IPS-18a (cell line): ENCODE data around the gene IRS2.

ENCODE experiments used
- H3K27ac ChIP-seq: one replicate; pipeline ENCODE4 v1.5.1; 2013; ENCODE audit warnings: low read length
- H3K27me3 ChIP-seq: one replicate; pipeline ENCODE4 v1.6.1; 2013; ENCODE audit warnings: mild to moderate bottlenecking, low read length; ENCODE audit not compliant: control insufficient read depth, insufficient read depth
- H3K36me3 ChIP-seq: one replicate; pipeline ENCODE4 v1.6.1; 2013; ENCODE audit warnings: low read depth, low read length; ENCODE audit not compliant: control insufficient read depth
- H3K4me1 ChIP-seq: one replicate; pipeline ENCODE4 v1.6.1; 2013; ENCODE audit warnings: low read depth, low read length; ENCODE audit not compliant: control insufficient read depth
- H3K4me3 ChIP-seq: one replicate; pipeline ENCODE4 v1.5.1; 2013; ENCODE audit warnings: low read length
- H3K9ac ChIP-seq: one replicate; pipeline ENCODE4 v1.6.1; 2013; ENCODE audit warnings: mild to moderate bottlenecking, low read length, moderate library complexity
- H3K9me3 ChIP-seq: one replicate; pipeline ENCODE4 v1.6.1; 2013; ENCODE audit warnings: low read depth, low read length; ENCODE audit not compliant: control insufficient read depth

IRS2 gene

DNA sequence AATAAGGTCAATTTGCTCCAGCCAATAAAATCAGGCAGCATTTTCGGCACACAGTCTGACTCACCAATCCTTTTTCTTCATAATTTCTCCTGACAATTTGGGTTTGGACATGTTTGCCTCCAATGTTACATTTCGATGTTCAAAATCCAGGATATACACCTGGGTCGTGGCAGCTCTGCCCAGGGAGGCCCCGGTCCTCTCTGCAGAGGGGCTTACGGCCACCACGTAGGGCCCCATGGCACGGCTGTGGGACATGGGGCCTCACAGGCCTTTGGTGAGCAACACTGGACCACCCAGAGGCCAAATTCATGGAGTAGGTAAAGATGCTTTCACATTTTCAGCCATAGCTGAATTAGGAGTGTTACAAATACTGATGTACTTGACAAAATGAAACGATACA, 25.4 kb downstream of the IRS2 start:
- no peaks in the 10 kb centered on the region for H3K9me3 ChIP-seq
- H3K4me1 ChIP-seq = peaks cover 3% of the 10 kb centered on the region
- no peaks in the 10 kb centered on the region for H3K27me3 ChIP-seq
- no peak overlapping the region for H3K27ac ChIP-seq
- H3K36me3 ChIP-seq = no peaks in the 10 kb centered on the region
- H3K9ac ChIP-seq = no peak overlapping the region
- no peak overlapping the region for H3K4me3 ChIP-seq

GRCh38 chr13:109760402-109760801, 26.0 kb downstream of the IRS2 start:
- no peaks in the 10 kb centered on the region for H3K36me3 ChIP-seq
- no peaks in the 10 kb centered on the region for H3K9me3 ChIP-seq
- H3K4me1 ChIP-seq = peaks cover 3% of the 10 kb centered on the region
- no peak overlapping the region for H3K27ac ChIP-seq
- no peak overlapping the region for H3K9ac ChIP-seq
- H3K4me3 ChIP-seq = no peak overlapping the region
- no peaks in the 10 kb centered on the region for H3K27me3 ChIP-seq

DNA sequence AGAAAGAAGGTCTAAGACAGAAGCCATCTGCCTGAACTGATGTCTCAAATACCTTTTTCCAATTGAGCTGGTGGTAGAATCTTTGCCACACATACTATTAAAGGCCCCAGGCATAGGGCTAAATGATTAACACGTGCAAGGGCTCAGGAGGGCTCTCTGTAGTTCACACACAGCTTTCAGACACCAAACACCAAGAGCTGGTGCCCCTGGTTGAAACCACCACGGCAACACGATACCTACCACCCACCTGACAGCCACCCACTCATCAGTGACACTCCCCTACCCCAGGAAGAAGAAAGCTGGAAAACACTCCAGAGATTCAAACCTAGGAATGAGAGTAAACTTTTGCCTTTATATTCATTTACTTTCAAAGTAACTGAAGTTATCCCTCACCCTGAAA, 26.8 kb downstream of the IRS2 start:
- Histone ChIP-seq H3K9me3 (no peaks in the 10 kb centered on the region), H3K27me3 (no peaks in the 10 kb centered on the region), H3K4me3 (no peak overlapping the region), H3K27ac (no peak overlapping the region), H3K9ac (no peak overlapping the region), H3K36me3 (no peaks in the 10 kb centered on the region), H3K4me1 (peaks cover 2% of the 10 kb centered on the region)

DNA sequence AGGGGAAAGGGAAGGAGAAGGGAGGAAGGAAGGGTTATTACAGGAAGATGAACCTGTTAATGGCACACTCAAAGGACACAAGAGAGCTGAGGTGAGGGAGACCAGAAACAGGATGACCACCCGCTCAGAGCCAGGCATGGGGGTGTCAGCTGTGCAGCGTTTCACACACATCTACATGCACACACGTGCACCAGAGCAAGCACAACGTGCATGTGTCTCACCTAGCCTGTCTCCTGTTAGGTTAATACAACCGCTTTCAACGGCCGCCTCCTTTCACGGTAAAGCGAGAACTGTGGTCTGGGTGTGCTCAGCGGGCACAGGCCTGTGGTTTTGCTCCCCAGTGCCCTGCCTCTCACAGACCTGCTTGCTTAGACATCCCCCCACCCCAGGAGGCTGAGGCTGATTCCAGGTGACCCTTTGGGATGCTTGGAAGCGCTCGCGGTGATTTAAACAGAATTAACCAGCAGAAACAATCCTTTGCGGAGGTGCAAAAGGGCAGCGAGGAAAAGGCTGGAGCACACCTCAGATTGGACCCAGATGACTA, 27.4 kb downstream of the IRS2 start:
- Histone ChIP-seq H3K27me3 (no peaks in the 10 kb centered on the region), H3K4me1 (no peaks in the 10 kb centered on the region), H3K27ac (no peak overlapping the region), H3K9ac (no peak overlapping the region), H3K4me3 (no peak overlapping the region), H3K36me3 (no peaks in the 10 kb centered on the region), H3K9me3 (no peaks in the 10 kb centered on the region)

- no peaks in the 10 kb centered on the region for H3K36me3 ChIP-seq
These were observed 29.6 kb downstream of the IRS2 start for GRCh38 chr13:109756778-109757177.

GRCh38 chr13:109755997-109756396, 30.4 kb downstream of the IRS2 start:
- Histone ChIP-seq H3K4me3 (no peak overlapping the region), H3K36me3 (no peaks in the 10 kb centered on the region), H3K27me3 (no peaks in the 10 kb centered on the region), H3K27ac (no peak overlapping the region), H3K9ac (no peak overlapping the region), H3K4me1 (no peaks in the 10 kb centered on the region), H3K9me3 (no peaks in the 10 kb centered on the region)

More at GRCh38 chr13:109756778-109757177, 29.6 kb downstream of the IRS2 start:
- Histone ChIP-seq H3K9me3 (no peaks in the 10 kb centered on the region), H3K27me3 (no peaks in the 10 kb centered on the region), H3K9ac (no peak overlapping the region), H3K27ac (no peak overlapping the region), H3K4me1 (no peaks in the 10 kb centered on the region), H3K4me3 (no peak overlapping the region)

GRCh38 chr13:109755551-109755950, 30.8 kb downstream of the IRS2 start:
- H3K27me3 ChIP-seq = no peaks in the 10 kb centered on the region
- no peak overlapping the region for H3K27ac ChIP-seq
- no peaks in the 10 kb centered on the region for H3K4me1 ChIP-seq
- H3K36me3 ChIP-seq = no peaks in the 10 kb centered on the region
- no peaks in the 10 kb centered on the region for H3K9me3 ChIP-seq
- H3K9ac ChIP-seq = no peak overlapping the region
- H3K4me3 ChIP-seq = no peak overlapping the region

- Histone ChIP-seq H3K9me3 (no peaks in the 10 kb centered on the region), H3K9ac (no peak overlapping the region), H3K36me3 (no peaks in the 10 kb centered on the region), H3K4me3 (no peak overlapping the region), H3K27me3 (no peaks in the 10 kb centered on the region), H3K27ac (no peak overlapping the region), H3K4me1 (no peaks in the 10 kb centered on the region)
These were observed 34.9 kb downstream of the IRS2 start for GRCh38 chr13:109751477-109751876.

DNA sequence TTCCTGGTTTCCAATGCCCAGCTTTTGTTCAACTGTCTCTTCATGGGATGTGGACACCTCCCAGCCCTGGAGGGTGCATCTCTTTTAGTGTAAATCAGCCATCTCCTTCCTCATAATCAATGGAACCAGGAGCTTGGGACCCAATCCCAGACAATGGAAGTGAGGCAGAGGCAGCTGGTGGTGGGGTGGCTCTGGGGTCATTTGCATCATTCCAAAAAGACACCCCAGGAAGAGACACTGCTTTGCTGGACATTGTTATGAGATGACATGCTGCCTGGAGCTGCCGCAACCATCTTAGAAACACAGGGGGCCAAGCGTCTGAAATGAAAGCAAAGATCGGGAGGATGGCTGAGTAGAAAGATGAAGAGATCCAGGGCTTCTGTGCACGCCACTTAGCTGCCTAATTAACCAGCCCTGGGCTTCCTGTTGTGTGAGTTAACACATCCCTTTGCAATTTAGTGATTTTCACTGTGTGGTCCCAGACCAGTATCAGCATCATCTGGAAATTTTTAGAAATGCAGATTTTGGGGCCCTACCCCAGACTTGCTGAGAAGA, 36.1 kb downstream of the IRS2 start:
- Histone ChIP-seq H3K9me3 (no peaks in the 10 kb centered on the region), H3K27me3 (no peaks in the 10 kb centered on the region), H3K9ac (no peak overlapping the region)

GRCh38 chr13:109749365-109749764, 37.0 kb downstream of the IRS2 start:
- Histone ChIP-seq H3K27me3 (no peaks in the 10 kb centered on the region), H3K9ac (no peak overlapping the region), H3K4me1 (no peaks in the 10 kb centered on the region), H3K36me3 (no peaks in the 10 kb centered on the region), H3K4me3 (no peak overlapping the region), H3K27ac (no peak overlapping the region), H3K9me3 (no peaks in the 10 kb centered on the region)

More for the DNA sequence above, 36.1 kb downstream of the IRS2 start:
- H3K27ac ChIP-seq = no peak overlapping the region
- H3K4me3 ChIP-seq = no peak overlapping the region
- H3K36me3 ChIP-seq = no peaks in the 10 kb centered on the region
- H3K4me1 ChIP-seq = no peaks in the 10 kb centered on the region

GRCh38 chr13:109748677-109749076, 37.7 kb downstream of the IRS2 start:
- Histone ChIP-seq H3K36me3 (no peaks in the 10 kb centered on the region), H3K4me3 (no peak overlapping the region), H3K27ac (no peak overlapping the region), H3K9me3 (no peaks in the 10 kb centered on the region), H3K9ac (no peak overlapping the region), H3K27me3 (no peaks in the 10 kb centered on the region), H3K4me1 (no peaks in the 10 kb centered on the region)

- H3K4me3 ChIP-seq = no peak overlapping the region
- no peaks in the 10 kb centered on the region for H3K36me3 ChIP-seq
- H3K27me3 ChIP-seq = no peaks in the 10 kb centered on the region
- no peak overlapping the region for H3K9ac ChIP-seq
- H3K4me1 ChIP-seq = no peaks in the 10 kb centered on the region
- H3K9me3 ChIP-seq = no peaks in the 10 kb centered on the region
- no peak overlapping the region for H3K27ac ChIP-seq
These were observed 38.9 kb downstream of the IRS2 start for GRCh38 chr13:109747524-109747923.
